ENCODE results near the gene SPRN.

- TF ChIP-seq ZFP30 (CRISPR knock-in tag; IDR thresholded peaks at IDR 0.05), result no peak
- TF ChIP-seq CSDC2 (CRISPR knock-in tag; IDR thresholded peaks at IDR 0.05), result no peak
- TF ChIP-seq OSR1 (CRISPR knock-in tag; IDR thresholded peaks at IDR 0.05), result no peak
- no peak for TF ChIP-seq ARNTL (CRISPR knock-in tag; IDR thresholded peaks at IDR 0.05; ENCODE audit: borderline replicate concordance, low read depth)
- TF ChIP-seq ZFP3 (CRISPR knock-in tag; IDR thresholded peaks at IDR 0.05), result no peak
- no peak for TF ChIP-seq ZC3H10 (CRISPR knock-in tag; IDR thresholded peaks at IDR 0.05)
- no peak for TF ChIP-seq PATZ1 (CRISPR knock-in tag; IDR thresholded peaks at IDR 0.05; ENCODE audit: borderline replicate concordance)
Measured at GRCh38 chr10:133442191-133442966, 18.0 kb upstream of the SPRN start.

All from SK-N-SH treated with all-trans-retinoic acid at 6 μM for 48 hours (cell line).